Measurements from ENCODE around the gene ZCCHC9. TPM values are rescaled to one million over a fixed set of nuclear protein-coding genes. Genes with fewer than 3 reads are reported as not detected.

ZCCHC9 gene
- total RNA-seq, 1 donor from 2014 or later, result 25.4 TPM

DNA sequence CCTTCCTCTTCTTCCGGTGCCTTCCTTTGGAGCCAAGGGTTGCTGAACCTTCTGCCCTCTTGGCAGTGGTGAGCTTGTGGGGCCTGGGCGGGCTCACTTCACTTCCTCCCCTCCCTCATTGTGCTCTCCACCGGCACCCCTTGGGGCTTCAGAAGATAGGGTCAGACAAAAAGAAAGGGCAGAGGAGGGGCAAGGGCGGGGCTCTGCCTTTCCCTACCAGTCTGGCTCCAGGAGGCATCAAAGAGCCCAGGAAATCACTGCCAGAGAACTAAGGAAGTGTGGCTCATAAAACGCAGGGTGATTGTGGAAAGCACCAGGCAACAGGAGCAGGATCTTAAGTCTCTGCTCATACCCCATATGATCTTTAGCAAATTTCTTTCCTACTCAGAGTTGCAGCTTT is 57.7 kb downstream of the ZCCHC9 start:
- H3K4me1 Mint-ChIP-seq, result peaks cover 8% of the 10 kb centered on the region
- no peak overlapping the region for H3K27ac Mint-ChIP-seq
- no peak for DNase-seq (ENCODE audit: low spot score in 2 of 2, unreplicated experiment in 2 of 2)
- no peaks in the 10 kb centered on the region for H3K27me3 Mint-ChIP-seq (ENCODE audit: low read depth)
- H3K36me3 Mint-ChIP-seq, result no peaks in the 10 kb centered on the region
- TF ChIP-seq, protein P1, sequence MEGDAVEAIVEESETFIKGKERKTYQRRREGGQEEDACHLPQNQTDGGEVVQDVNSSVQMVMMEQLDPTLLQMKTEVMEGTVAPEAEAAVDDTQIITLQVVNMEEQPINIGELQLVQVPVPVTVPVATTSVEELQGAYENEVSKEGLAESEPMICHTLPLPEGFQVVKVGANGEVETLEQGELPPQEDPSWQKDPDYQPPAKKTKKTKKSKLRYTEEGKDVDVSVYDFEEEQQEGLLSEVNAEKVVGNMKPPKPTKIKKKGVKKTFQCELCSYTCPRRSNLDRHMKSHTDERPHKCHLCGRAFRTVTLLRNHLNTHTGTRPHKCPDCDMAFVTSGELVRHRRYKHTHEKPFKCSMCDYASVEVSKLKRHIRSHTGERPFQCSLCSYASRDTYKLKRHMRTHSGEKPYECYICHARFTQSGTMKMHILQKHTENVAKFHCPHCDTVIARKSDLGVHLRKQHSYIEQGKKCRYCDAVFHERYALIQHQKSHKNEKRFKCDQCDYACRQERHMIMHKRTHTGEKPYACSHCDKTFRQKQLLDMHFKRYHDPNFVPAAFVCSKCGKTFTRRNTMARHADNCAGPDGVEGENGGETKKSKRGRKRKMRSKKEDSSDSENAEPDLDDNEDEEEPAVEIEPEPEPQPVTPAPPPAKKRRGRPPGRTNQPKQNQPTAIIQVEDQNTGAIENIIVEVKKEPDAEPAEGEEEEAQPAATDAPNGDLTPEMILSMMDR (IDR thresholded peaks at IDR 0.05; ENCODE audit: unreplicated experiment), result no peak
- H3K4me3 Mint-ChIP-seq, result no peak overlapping the region
- no peaks in the 10 kb centered on the region for H3K9me3 Mint-ChIP-seq

DNA sequence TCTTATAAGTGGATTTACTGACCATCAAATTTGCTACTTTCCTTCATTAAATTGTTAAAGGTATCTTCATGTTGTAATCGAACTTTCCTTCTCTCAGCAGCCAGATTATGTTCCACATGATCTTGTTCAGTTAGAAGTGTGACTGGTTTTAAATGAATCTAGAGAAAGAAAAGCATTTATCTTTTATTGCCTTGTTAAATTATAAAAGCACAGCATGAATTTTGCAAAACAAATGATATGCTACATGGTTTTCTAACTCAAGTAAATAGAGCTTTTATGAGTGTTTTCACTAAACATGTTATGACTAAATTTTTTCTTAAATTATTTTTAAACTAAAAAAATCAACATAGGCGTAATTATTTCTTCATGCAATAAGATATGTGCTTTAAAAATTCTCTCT is 58.5 kb downstream of the ZCCHC9 start:
- TF ChIP-seq, protein P1 (IDR thresholded peaks at IDR 0.05; ENCODE audit: unreplicated experiment), result no peak
- Mint-ChIP-seq H3K27ac (no peak overlapping the region), H3K4me1 (peaks cover 8% of the 10 kb centered on the region), H3K27me3 (ENCODE audit: low read depth) (no peaks in the 10 kb centered on the region), H3K36me3 (no peaks in the 10 kb centered on the region), H3K9me3 (no peaks in the 10 kb centered on the region), H3K4me3 (no peak overlapping the region)
- no peak for DNase-seq (ENCODE audit: low spot score in 2 of 2, unreplicated experiment in 2 of 2)

DNA sequence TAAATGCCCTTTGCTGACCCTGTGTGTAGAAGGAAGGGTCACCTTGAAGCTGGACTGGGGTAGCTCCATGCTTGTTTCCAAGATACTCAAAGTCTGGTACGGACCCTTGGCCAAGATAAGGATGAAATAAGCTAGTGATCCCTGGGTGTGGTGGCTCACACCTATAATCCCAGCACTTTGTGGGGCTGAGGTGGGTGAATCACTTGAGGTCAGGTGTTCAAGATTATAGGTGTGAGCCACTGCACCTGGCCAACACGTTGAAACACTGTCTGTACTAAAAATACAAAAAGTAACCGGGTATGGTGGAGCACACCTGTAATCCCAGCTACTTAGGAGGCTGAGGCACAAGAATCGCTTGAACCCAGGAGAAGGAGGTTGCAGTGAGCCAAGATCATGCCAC is 59.3 kb downstream of the ZCCHC9 start:
- TF ChIP-seq, protein P1 (IDR thresholded peaks at IDR 0.05; ENCODE audit: unreplicated experiment), result no peak
- no peak for DNase-seq (ENCODE audit: low spot score in 2 of 2, unreplicated experiment in 2 of 2)
- no peaks in the 10 kb centered on the region for H3K27me3 Mint-ChIP-seq (ENCODE audit: low read depth)
- peaks cover 8% of the 10 kb centered on the region for H3K4me1 Mint-ChIP-seq
- H3K27ac Mint-ChIP-seq, result no peak overlapping the region
- no peaks in the 10 kb centered on the region for H3K36me3 Mint-ChIP-seq
- H3K9me3 Mint-ChIP-seq, result no peaks in the 10 kb centered on the region
- H3K4me3 Mint-ChIP-seq, result no peak overlapping the region

DNA sequence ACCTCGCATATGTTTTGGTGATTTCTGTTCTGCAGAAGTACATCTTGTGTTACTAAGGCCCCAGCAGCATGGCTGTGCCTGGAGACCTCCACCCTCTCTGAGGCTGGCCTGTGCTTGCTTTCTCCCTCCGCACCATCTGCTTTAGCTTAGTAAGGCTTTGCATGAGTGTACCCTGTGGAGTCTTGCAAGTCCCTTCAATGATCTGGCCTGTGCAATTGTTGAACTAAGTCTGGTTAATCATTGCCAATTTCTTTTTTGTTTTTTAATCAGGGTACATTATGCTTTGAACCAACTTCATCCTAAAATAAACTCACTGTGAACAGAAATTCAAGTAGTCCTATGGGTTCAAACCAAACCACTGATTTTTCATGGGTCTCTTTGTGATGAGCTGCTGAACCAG is 60.2 kb downstream of the ZCCHC9 start:
- no peak overlapping the region for H3K4me3 Mint-ChIP-seq
- TF ChIP-seq, protein P1 (IDR thresholded peaks at IDR 0.05; ENCODE audit: unreplicated experiment), result no peak
- H3K9me3 Mint-ChIP-seq, result no peaks in the 10 kb centered on the region

More for the DNA sequence above, 60.2 kb downstream of the ZCCHC9 start:
- H3K27ac Mint-ChIP-seq, result no peak overlapping the region
- no peak for DNase-seq (ENCODE audit: low spot score in 2 of 2, unreplicated experiment in 2 of 2)
- no peaks in the 10 kb centered on the region for H3K27me3 Mint-ChIP-seq (ENCODE audit: low read depth)
- H3K4me1 Mint-ChIP-seq, result peaks cover 8% of the 10 kb centered on the region
- H3K36me3 Mint-ChIP-seq, result no peaks in the 10 kb centered on the region

Other genes starting within 250 kb of the ZCCHC9 start
- gene CKMT2, start 68.3 kb upstream of the ZCCHC9 start, total RNA-seq, result 2.3 to 2.6 TPM (median 2.6 TPM) in 3 replicates
- not detected in 3 replicates for gene ACOT12, start 92.5 kb downstream of the ZCCHC9 start, total RNA-seq